Astrocyte (in vitro differentiated cells and primary cell): Measurements from ENCODE around the gene VPS41. TPM values are rescaled to one million over a fixed set of nuclear protein-coding genes. Genes with fewer than 3 reads are reported as not detected.

Experiments used
- DNase-seq: peaks from one replicate; pipeline ENCODE4 v3.0.0-alpha.2; 2010; ENCODE audit warnings: low read depth
- FAIRE-seq: peaks from 2 replicates; lab custom pipeline; 2011; peaks lifted over from hg19 to GRCh38; lab: Jason Lieb, UNC
- H2AFZ ChIP-seq: 2 replicates; pipeline ENCODE4 v1.6.0; 2012; ENCODE audit warnings: low read depth, low read length, inconsistent platforms
- H3K27ac ChIP-seq: 2 replicates; pipeline ENCODE4 v1.5.1; 2011; ENCODE audit warnings: low read depth, low read length, inconsistent platforms
- H3K27me3 ChIP-seq: 2 replicates; pipeline ENCODE4 v1.6.0; 2011; ENCODE audit warnings: low read length, inconsistent platforms; ENCODE audit not compliant: insufficient read depth
- H3K36me3 ChIP-seq: 2 replicates; pipeline ENCODE4 v1.5.1; 2011; ENCODE audit warnings: low read length, inconsistent platforms; ENCODE audit not compliant: insufficient read depth
- H3K4me1 ChIP-seq: 2 replicates; pipeline ENCODE4 v1.5.1; 2011; ENCODE audit warnings: low read length, inconsistent platforms; ENCODE audit not compliant: insufficient read depth
- H3K4me2 ChIP-seq: 2 replicates; pipeline ENCODE4 v1.6.0; 2012; ENCODE audit warnings: low read length, inconsistent platforms
- H3K4me3 ChIP-seq: 2 replicates; pipeline ENCODE4 v1.5.1; 2011; ENCODE audit warnings: low read depth, mild to moderate bottlenecking, low read length, inconsistent platforms; ENCODE audit not compliant: insufficient read depth
- H3K79me2 ChIP-seq: 2 replicates; pipeline ENCODE4 v1.6.0; 2012; ENCODE audit warnings: mild to moderate bottlenecking, low read length, inconsistent platforms; ENCODE audit not compliant: insufficient read depth
- H3K9ac ChIP-seq: 2 replicates; pipeline ENCODE4 v1.6.0; 2012; ENCODE audit warnings: mild to moderate bottlenecking, low read length, inconsistent platforms
- H3K9me3 ChIP-seq: 2 replicates; pipeline ENCODE4 v1.5.1; 2012; ENCODE audit warnings: low read depth, mild to moderate bottlenecking, low read length, inconsistent platforms; ENCODE audit not compliant: insufficient read depth
- H4K20me1 ChIP-seq: 2 replicates; pipeline ENCODE4 v1.6.0; 2012; ENCODE audit warnings: low read length, inconsistent platforms; ENCODE audit not compliant: insufficient read depth
- H3K27ac Mint-ChIP-seq: one replicate; pipeline ENCODE4 v1.8.0; 2021; ENCODE audit warnings: mild to moderate bottlenecking, mixed read lengths; ENCODE audit not compliant: unreplicated experiment
- H3K27me3 Mint-ChIP-seq: one replicate; pipeline ENCODE4 v1.8.0; 2021; ENCODE audit warnings: low read depth, mixed read lengths; ENCODE audit not compliant: unreplicated experiment
- H3K36me3 Mint-ChIP-seq: one replicate; pipeline ENCODE4 v1.8.0; 2021; ENCODE audit warnings: low read depth, mixed read lengths; ENCODE audit not compliant: unreplicated experiment
- H3K4me1 Mint-ChIP-seq: one replicate; pipeline ENCODE4 v1.8.0; 2021; ENCODE audit warnings: low read depth, mixed read lengths; ENCODE audit not compliant: unreplicated experiment
- H3K4me3 Mint-ChIP-seq: one replicate; pipeline ENCODE4 v1.8.0; 2021; ENCODE audit warnings: mild to moderate bottlenecking, moderate library complexity, mixed read lengths; ENCODE audit not compliant: unreplicated experiment
- H3K9me3 Mint-ChIP-seq: one replicate; pipeline ENCODE4 v1.8.0; 2021; ENCODE audit warnings: mild to moderate bottlenecking, mixed read lengths; ENCODE audit not compliant: unreplicated experiment
- CTCF ChIP-seq: IDR thresholded peaks from 2 replicates; pipeline ENCODE4 v1.5.1; 2011; ENCODE audit warnings: low read depth, mild to moderate bottlenecking, inconsistent platforms, low read length, moderate library complexity; ENCODE audit not compliant: insufficient read depth
- EZH2 ChIP-seq: IDR thresholded peaks from 2 replicates; pipeline ENCODE4 v1.6.1; 2012; ENCODE audit warnings: mild to moderate bottlenecking, low read length, inconsistent platforms; ENCODE audit not compliant: insufficient read depth
- total RNA-seq: library from RNA; stranded (reverse); gene quantifications from 2 replicates; pipeline ENCODE4 v1.2.1, GENCODE V29; 2021

The VPS41 gene
- total RNA-seq, 1 donor from 2014 or later: 93.6 TPM

GRCh38 chr7:38817526-38817925 is 91.5 kb downstream of the VPS41 start:
- Mint-ChIP-seq H3K36me3 (peaks cover 18% of the 10 kb centered on the region), H3K4me3 (no peak overlapping the region), H3K4me1 (peaks cover 3% of the 10 kb centered on the region), H3K9me3 (peaks cover 2% of the 10 kb centered on the region), H3K27me3 (no peaks in the 10 kb centered on the region), H3K27ac (no peak overlapping the region)
- no peaks in the 10 kb centered on the region for H3K27me3 ChIP-seq
- H3K4me2 ChIP-seq: no peak overlapping the region
- H3K9me3 ChIP-seq: no peaks in the 10 kb centered on the region
- H4K20me1 ChIP-seq: no peaks in the 10 kb centered on the region
- no peak overlapping the region for H3K9ac ChIP-seq
- no peak overlapping the region for H3K27ac ChIP-seq
- no peaks in the 10 kb centered on the region for H3K4me1 ChIP-seq
- H3K4me3 ChIP-seq: no peak overlapping the region
- TF ChIP-seq EZH2: no peak
- TF ChIP-seq CTCF: no peak
- H3K79me2 ChIP-seq: no peaks in the 10 kb centered on the region
- no peak overlapping the region for H2AFZ ChIP-seq
- DNase-seq: no peak
- no peaks in the 10 kb centered on the region for H3K36me3 ChIP-seq
- no peak for FAIRE-seq

GRCh38 chr7:38813768-38814167 is 95.2 kb downstream of the VPS41 start:
- Histone ChIP-seq H3K9ac (no peak overlapping the region), H3K79me2 (no peaks in the 10 kb centered on the region), H3K27me3 (no peaks in the 10 kb centered on the region), H2AFZ (no peak overlapping the region), H3K4me2 (no peak overlapping the region), H3K36me3 (no peaks in the 10 kb centered on the region), H3K4me1 (no peaks in the 10 kb centered on the region), H3K9me3 (no peaks in the 10 kb centered on the region), H4K20me1 (no peaks in the 10 kb centered on the region), H3K4me3 (no peak overlapping the region), H3K27ac (no peak overlapping the region)
- TF ChIP-seq EZH2 (no peak), CTCF (no peak)
- DNase-seq: no peak
- Mint-ChIP-seq H3K4me1 (no peaks in the 10 kb centered on the region), H3K27me3 (no peaks in the 10 kb centered on the region), H3K27ac (no peak overlapping the region), H3K36me3 (peaks cover 18% of the 10 kb centered on the region), H3K9me3 (peaks cover 2% of the 10 kb centered on the region), H3K4me3 (no peak overlapping the region)
- no peak for FAIRE-seq

GRCh38 chr7:38806912-38807311 is 102.1 kb downstream of the VPS41 start:
- Histone ChIP-seq H3K79me2 (no peaks in the 10 kb centered on the region), H3K27me3 (no peaks in the 10 kb centered on the region), H3K36me3 (no peaks in the 10 kb centered on the region), H3K4me2 (no peak overlapping the region), H3K4me1 (no peaks in the 10 kb centered on the region), H3K9me3 (no peaks in the 10 kb centered on the region), H3K27ac (no peak overlapping the region), H3K9ac (no peak overlapping the region), H2AFZ (no peak overlapping the region), H4K20me1 (no peaks in the 10 kb centered on the region), H3K4me3 (no peak overlapping the region)
- no peak for TF ChIP-seq EZH2
- TF ChIP-seq CTCF: no peak
- no peaks in the 10 kb centered on the region for H3K9me3 Mint-ChIP-seq
- FAIRE-seq (no peak), DNase-seq (no peak)
- H3K27ac Mint-ChIP-seq: no peak overlapping the region
- no peaks in the 10 kb centered on the region for H3K36me3 Mint-ChIP-seq
- no peak overlapping the region for H3K4me3 Mint-ChIP-seq
- H3K27me3 Mint-ChIP-seq: no peaks in the 10 kb centered on the region
- peaks cover 3% of the 10 kb centered on the region for H3K4me1 Mint-ChIP-seq
